ENCODE data around the gene LYPD5.

The LYPD5 gene

GRCh38 chr19:43804432-43804831 lies 2.2 kb upstream of the LYPD5 start:
- Histone ChIP-seq H3K4me3 (ENCODE audit: insufficient read depth, low read length, poor library complexity, severe bottlenecking) (no peak overlapping the region), H3K36me3 (ENCODE audit: low read length) (no peaks in the 10 kb centered on the region), H3K9me2 (replicated peaks; ENCODE audit: insufficient read depth, low read length) (no peaks in the 10 kb centered on the region), H2AFZ (ENCODE audit: low read depth, low read length, severe bottlenecking) (no peak overlapping the region), H3K4me2 (ENCODE audit: low read depth, low read length, poor library complexity, severe bottlenecking) (no peak overlapping the region), H3K79me2 (ENCODE audit: insufficient read depth, low read length) (no peaks in the 10 kb centered on the region), H3K9ac (ENCODE audit: low read length) (no peak overlapping the region), H3F3A (ENCODE audit: insufficient read depth) (no peaks in the 10 kb centered on the region), H3K9me3 (ENCODE audit: insufficient read depth, low read length) (no peaks in the 10 kb centered on the region), H4K20me1 (ENCODE audit: low read depth, low read length) (no peaks in the 10 kb centered on the region), H3K27me3 (ENCODE audit: low read length) (no peaks in the 10 kb centered on the region), H3K27ac (ENCODE audit: low read depth, low read length) (no peak overlapping the region)
- TF ChIP-seq CTCF (IDR thresholded peaks at IDR 0.05; ENCODE audit: insufficient read depth, low read length, poor library complexity, severe bottlenecking) = no peak
- TF ChIP-seq EZH2phosphoT487 (conservative IDR thresholded peaks at IDR 0.05; ENCODE audit: low read length) = no peak

GRCh38 chr19:43799502-43800142 lies 2.6 kb downstream of the LYPD5 start:
- H4K20me1 ChIP-seq (ENCODE audit: low read depth, low read length) = no peaks in the 10 kb centered on the region
- H3F3A ChIP-seq (ENCODE audit: insufficient read depth) = no peaks in the 10 kb centered on the region
- H3K79me2 ChIP-seq (ENCODE audit: insufficient read depth, low read length) = no peaks in the 10 kb centered on the region
- H3K9ac ChIP-seq (ENCODE audit: low read length) = no peak overlapping the region
- TF ChIP-seq EZH2phosphoT487 (conservative IDR thresholded peaks at IDR 0.05; ENCODE audit: low read length) = no peak
- H3K4me3 ChIP-seq (ENCODE audit: insufficient read depth, low read length, poor library complexity, severe bottlenecking) = no peak overlapping the region
- H2AFZ ChIP-seq (ENCODE audit: low read depth, low read length, severe bottlenecking) = no peak overlapping the region
- H3K9me2 ChIP-seq (replicated peaks; ENCODE audit: insufficient read depth, low read length) = no peaks in the 10 kb centered on the region
- H3K4me2 ChIP-seq (ENCODE audit: low read depth, low read length, poor library complexity, severe bottlenecking) = no peak overlapping the region
- H3K9me3 ChIP-seq (ENCODE audit: insufficient read depth, low read length) = no peaks in the 10 kb centered on the region
- no peaks in the 10 kb centered on the region for H3K36me3 ChIP-seq (ENCODE audit: low read length)
- no peaks in the 10 kb centered on the region for H3K27me3 ChIP-seq (ENCODE audit: low read length)
- H3K27ac ChIP-seq (ENCODE audit: low read depth, low read length) = no peak overlapping the region

- H3K4me2 ChIP-seq (ENCODE audit: low read depth, low read length, poor library complexity, severe bottlenecking) = no peak overlapping the region
- H3K27ac ChIP-seq (ENCODE audit: low read depth, low read length) = no peak overlapping the region
- no peaks in the 10 kb centered on the region for H3K9me2 ChIP-seq (replicated peaks; ENCODE audit: insufficient read depth, low read length)
- no peaks in the 10 kb centered on the region for H3K9me3 ChIP-seq (ENCODE audit: insufficient read depth, low read length)
- no peaks in the 10 kb centered on the region for H3K36me3 ChIP-seq (ENCODE audit: low read length)
- H4K20me1 ChIP-seq (ENCODE audit: low read depth, low read length) = no peaks in the 10 kb centered on the region
- TF ChIP-seq CTCF (IDR thresholded peaks at IDR 0.05; ENCODE audit: insufficient read depth, low read length, poor library complexity, severe bottlenecking) (no peak), EZH2phosphoT487 (conservative IDR thresholded peaks at IDR 0.05; ENCODE audit: low read length) (no peak)
- H3K79me2 ChIP-seq (ENCODE audit: insufficient read depth, low read length) = no peaks in the 10 kb centered on the region
- no peak overlapping the region for H3K4me3 ChIP-seq (ENCODE audit: insufficient read depth, low read length, poor library complexity, severe bottlenecking)
- no peak overlapping the region for H2AFZ ChIP-seq (ENCODE audit: low read depth, low read length, severe bottlenecking)
- H3K27me3 ChIP-seq (ENCODE audit: low read length) = no peaks in the 10 kb centered on the region
- H3K9ac ChIP-seq (ENCODE audit: low read length) = no peak overlapping the region
- H3F3A ChIP-seq (ENCODE audit: insufficient read depth) = no peaks in the 10 kb centered on the region
Measured at GRCh38 chr19:43798546-43799409, 3.5 kb downstream of the LYPD5 start.
